Heart right ventricle (tissue), 16 donors: ENCODE results near the gene ZNF683. TPM values are rescaled to one million over a fixed set of nuclear protein-coding genes. Genes with fewer than 3 reads are reported as not detected.

ENCODE experiments used
- ATAC-seq, 8 donors: fragments of 200-7000 bp; cut with Tn5 transposase; one replicate each; pipeline ENCODE4 v1.9.1; 2020; ENCODE audit warnings: mild to moderate bottlenecking in 8 of 8, moderate library complexity in 8 of 8, moderate number of reproducible peaks in 1 of 8
- DNase-seq, 2 donors: peaks; one replicate each; pipeline ENCODE4 v3.0.0-alpha.2; 2020
- H3K27ac ChIP-seq, 10 donors: fragments of 200-600 bp; sonication (generic) in 2 of 10; one replicate each; pipeline versions ENCODE4 v1.5.0 to v1.8.0; 2020 to 2022; ENCODE audit warnings: mild to moderate bottlenecking in 3 of 10
- H3K27me3 ChIP-seq, 7 donors: fragments of 200-600 bp; one replicate each; pipeline ENCODE4 v1.8.0; 2021 to 2022; ENCODE audit warnings: mild to moderate bottlenecking in 2 of 7
- H3K36me3 ChIP-seq, 9 donors: fragments of 200-600 bp; sonication (generic) in 1 of 9; one replicate each; pipeline versions ENCODE4 v1.5.0 to v1.8.0; 2020 to 2022; ENCODE audit warnings: mild to moderate bottlenecking in 2 of 9
- H3K4me1 ChIP-seq, 9 donors: fragments of 200-600 bp; sonication (generic) in 1 of 9; one replicate each; pipeline versions ENCODE4 v1.5.0 to v1.8.0; 2020 to 2022; ENCODE audit warnings: mild to moderate bottlenecking in 4 of 9
- H3K4me3 ChIP-seq, 10 donors: fragments of 200-600 bp; sonication (generic) in 2 of 10; one replicate each; pipeline versions ENCODE4 v1.5.0 to v1.8.0; 2020 to 2022; ENCODE audit warnings: mild to moderate bottlenecking in 7 of 10, moderate library complexity in 2 of 10
- H3K9me3 ChIP-seq, 11 donors: fragments of 200-600 bp in 10 of 11; sonication (generic) in 2 of 11; one replicate each; pipeline versions ENCODE4 v1.5.0 to v1.8.0; 2013 to 2022; ENCODE audit warnings: mild to moderate bottlenecking in 2 of 11, control low read depth in 1 of 11, moderate library complexity in 1 of 11
- WGBS, 2 donors: extraction: QIAGEN DNeasy Blood & Tissue Kit; methylation state at CpG; one replicate each; pipeline ENCODE4 v1.1.7; 2013; ENCODE audit warnings: inconsistent platforms in 1 of 2; 5-methylcytosine and 5-hydroxymethylcytosine counted together
- intact Hi-C, 10 donors: fragments of 100-400 bp; cut with DNase I; formaldehyde crosslinking; loops; one replicate each; pipeline versions ENCODE4 v1.11.1 to v1.14.2; 2022
- polyA plus RNA-seq, 2 donors: library from polyadenylated mRNA; stranded (reverse); fragments of 200-250 nt; gene quantifications; one replicate each; pipeline ENCODE4 v1.2.3, GENCODE V29; 2013
- total RNA-seq, 10 donors: library from RNA; stranded (reverse); fragmentation: NEBNext Ultra II Directional in 3 of 10; extraction: Animal tissue kit (Norgen Biotek cat#: 25700) in 3 of 10; gene quantifications; one replicate each; pipeline versions ENCODE4 v1.2.1 to v1.2.4, GENCODE V29; 2021 to 2023
- TF ChIP-seq, protein P1 (sequence below), 9 donors: fragments of 200-600 bp; sonication (generic) in 2 of 9; IDR thresholded peaks; one replicate each; pipeline versions ENCODE4 v1.5.0 to v1.8.0; 2021 to 2022; ENCODE audit warnings: antibody characterized with exemption in 9 of 9, mild to moderate bottlenecking in 5 of 9, moderate library complexity in 1 of 9
- donor health status: Arrhythmogenic right ventricular cardiomyopathy.
- donor health status: ischemic (EF 13 %, LVEDD 7.1; RV severe dilation, severe dysfunction).
- donor health status: healthy with polysubstance abuse.
- donor health status: DM: no; HTN: yes; CAD: no.
- donor health status: DM: no; HTN: no; CAD: no.
- donor health status: ischemic (EF 25% LVEDD 6.9; RV normal size, moderate dysfunction).
- donor health status: ischemic (EF 25% LVEDD 5.7; RV mildly dilated, moderate dysfunction).
- donor health status: healthy.
- donor health status: DM: yes; HTN: yes; CAD: no.
- donor health status: Ischemic cardiomyopathy.
- donor health status: ischemic (EF 35%, LVEDD 5.7; RV mildly dilated, moderate dysfunction).
- donor health status: nonischemic (EF 11% LVEDD 7.7; RV severe dilation, severe dysfunction).
- donor health status: DM: yes; HTN: yes; CAD: no.
- donor health status: PGD.
- donor health status: ischemic (EF 29% LVEDD 5.4; RV normal size, mild dysfunction).
- donor health status: nonischemic (EF 23%, LVEDD 6.1; RV moderate dilation, normal function).

The ZNF683 gene
- total and polyA plus RNA-seq, 12 donors, result 0.04 to 1.3 (median 0.15) TPM; not detected in 9

DNA sequence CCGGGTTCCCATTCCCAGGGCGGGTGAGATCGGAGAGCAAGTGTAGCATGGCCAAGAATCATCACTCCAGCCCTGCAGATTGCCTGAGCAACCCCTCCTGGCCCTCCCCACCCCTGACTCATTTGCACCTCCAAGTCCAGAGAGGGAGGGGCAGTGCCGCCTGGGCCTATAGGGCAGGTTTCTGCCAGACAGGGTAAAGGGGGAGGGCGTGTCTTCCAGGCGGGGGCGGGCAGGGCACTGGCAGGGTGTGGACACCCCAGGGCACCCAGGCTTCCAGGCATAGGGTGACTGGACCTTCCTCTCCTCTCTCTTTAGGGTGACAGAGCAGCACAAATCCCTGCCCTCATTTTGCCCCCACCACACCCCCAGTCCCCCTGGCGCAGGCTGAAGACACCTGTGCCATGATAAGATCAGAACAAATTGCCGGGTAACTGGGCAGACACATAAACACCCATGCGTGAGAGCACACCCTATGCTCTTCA lies 15.4 kb downstream of the ZNF683 start:
- no peak overlapping the region for H3K4me3 ChIP-seq
- H3K9me3 ChIP-seq, result no peaks in the 10 kb centered on the region
- TF ChIP-seq, protein P1, sequence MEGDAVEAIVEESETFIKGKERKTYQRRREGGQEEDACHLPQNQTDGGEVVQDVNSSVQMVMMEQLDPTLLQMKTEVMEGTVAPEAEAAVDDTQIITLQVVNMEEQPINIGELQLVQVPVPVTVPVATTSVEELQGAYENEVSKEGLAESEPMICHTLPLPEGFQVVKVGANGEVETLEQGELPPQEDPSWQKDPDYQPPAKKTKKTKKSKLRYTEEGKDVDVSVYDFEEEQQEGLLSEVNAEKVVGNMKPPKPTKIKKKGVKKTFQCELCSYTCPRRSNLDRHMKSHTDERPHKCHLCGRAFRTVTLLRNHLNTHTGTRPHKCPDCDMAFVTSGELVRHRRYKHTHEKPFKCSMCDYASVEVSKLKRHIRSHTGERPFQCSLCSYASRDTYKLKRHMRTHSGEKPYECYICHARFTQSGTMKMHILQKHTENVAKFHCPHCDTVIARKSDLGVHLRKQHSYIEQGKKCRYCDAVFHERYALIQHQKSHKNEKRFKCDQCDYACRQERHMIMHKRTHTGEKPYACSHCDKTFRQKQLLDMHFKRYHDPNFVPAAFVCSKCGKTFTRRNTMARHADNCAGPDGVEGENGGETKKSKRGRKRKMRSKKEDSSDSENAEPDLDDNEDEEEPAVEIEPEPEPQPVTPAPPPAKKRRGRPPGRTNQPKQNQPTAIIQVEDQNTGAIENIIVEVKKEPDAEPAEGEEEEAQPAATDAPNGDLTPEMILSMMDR (IDR thresholded peaks at IDR 0.05), result no peak
- no peaks in the 10 kb centered on the region for H3K36me3 ChIP-seq
- DNase-seq (no peak), ATAC-seq (no peak)
- peaks cover 16 to 80% (median 63%) of the 10 kb centered on the region in 7 donors for H3K27me3 ChIP-seq
- H3K27ac ChIP-seq, result no peak overlapping the region
- peaks cover 0 to 13% (median 10%) of the 10 kb centered on the region in 9 donors for H3K4me1 ChIP-seq
- intact Hi-C loops, result no loop called here
- 71 to 75% methylated on average over 10 of the region's 10 CpGs for WGBS, 2 donors

DNA sequence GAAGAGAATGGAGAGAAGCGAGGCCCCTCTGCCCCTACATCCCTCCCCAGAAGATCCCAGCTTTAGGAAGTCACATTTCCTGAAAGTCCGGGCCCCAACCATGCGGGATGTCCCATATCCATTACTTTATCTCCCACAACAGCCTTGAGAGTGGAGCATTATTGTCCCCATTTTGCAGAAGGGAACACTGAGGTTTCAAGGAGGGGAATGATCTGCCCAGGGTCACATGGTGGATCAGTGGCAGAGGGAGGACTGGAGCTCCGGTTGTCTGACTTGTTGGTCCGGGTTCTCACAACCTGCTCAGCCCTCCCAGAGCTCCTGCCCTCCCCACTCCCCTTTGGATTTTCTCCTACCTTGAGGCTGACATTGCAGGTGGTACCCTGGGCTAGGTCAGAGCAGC lies 16.4 kb downstream of the ZNF683 start:
- Histone ChIP-seq H3K27me3 (peaks cover 13 to 70% (median 52%) of the 10 kb centered on the region in 7 donors), H3K27ac (no peak overlapping the region), H3K4me3 (no peak overlapping the region), H3K36me3 (no peaks in the 10 kb centered on the region), H3K9me3 (no peaks in the 10 kb centered on the region), H3K4me1 (peaks cover 0 to 20% (median 10%) of the 10 kb centered on the region in 9 donors)
- ATAC-seq (no peak), DNase-seq (no peak)
- TF ChIP-seq, protein P1 (IDR thresholded peaks at IDR 0.05), result no peak
- intact Hi-C loops, result no loop called here
- WGBS, 2 donors, result 75 to 80% methylated on average over 5 of the region's 5 CpGs

DNA sequence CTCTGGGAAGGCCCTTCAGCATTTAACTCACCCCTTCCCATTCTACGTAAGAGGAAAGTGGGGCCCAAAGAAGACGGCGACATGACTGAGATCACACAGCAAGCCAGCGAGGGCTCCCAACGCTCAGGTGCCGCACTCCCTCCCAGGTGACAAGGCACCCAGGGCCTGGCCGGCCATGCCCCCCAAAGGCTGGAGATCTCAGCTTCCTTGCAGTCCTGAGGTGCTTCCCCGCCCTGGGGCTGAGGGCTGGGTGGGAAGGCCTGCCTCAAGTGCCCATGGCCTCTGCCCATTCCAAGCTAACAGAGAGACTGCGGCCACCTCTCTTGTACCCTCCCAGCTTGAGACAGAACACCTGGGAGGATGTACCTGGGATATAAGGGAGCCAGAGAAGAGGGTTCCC lies 17.6 kb downstream of the ZNF683 start:
- H3K9me3 ChIP-seq, result no peaks in the 10 kb centered on the region
- H3K27ac ChIP-seq, result no peak overlapping the region
- 89 to 91% methylated on average over 9 of the region's 9 CpGs for WGBS, 2 donors
- ATAC-seq, result no peak
- peaks cover 2 to 59% (median 41%) of the 10 kb centered on the region in 7 donors for H3K27me3 ChIP-seq
- intact Hi-C loops, result no loop called here
- H3K4me3 ChIP-seq, result no peak overlapping the region
- no peaks in the 10 kb centered on the region for H3K36me3 ChIP-seq
- no peak for DNase-seq
- H3K4me1 ChIP-seq, result peaks cover 0 to 12% (median 2%) of the 10 kb centered on the region in 9 donors
- TF ChIP-seq, protein P1 (IDR thresholded peaks at IDR 0.05), result no peak

DNA sequence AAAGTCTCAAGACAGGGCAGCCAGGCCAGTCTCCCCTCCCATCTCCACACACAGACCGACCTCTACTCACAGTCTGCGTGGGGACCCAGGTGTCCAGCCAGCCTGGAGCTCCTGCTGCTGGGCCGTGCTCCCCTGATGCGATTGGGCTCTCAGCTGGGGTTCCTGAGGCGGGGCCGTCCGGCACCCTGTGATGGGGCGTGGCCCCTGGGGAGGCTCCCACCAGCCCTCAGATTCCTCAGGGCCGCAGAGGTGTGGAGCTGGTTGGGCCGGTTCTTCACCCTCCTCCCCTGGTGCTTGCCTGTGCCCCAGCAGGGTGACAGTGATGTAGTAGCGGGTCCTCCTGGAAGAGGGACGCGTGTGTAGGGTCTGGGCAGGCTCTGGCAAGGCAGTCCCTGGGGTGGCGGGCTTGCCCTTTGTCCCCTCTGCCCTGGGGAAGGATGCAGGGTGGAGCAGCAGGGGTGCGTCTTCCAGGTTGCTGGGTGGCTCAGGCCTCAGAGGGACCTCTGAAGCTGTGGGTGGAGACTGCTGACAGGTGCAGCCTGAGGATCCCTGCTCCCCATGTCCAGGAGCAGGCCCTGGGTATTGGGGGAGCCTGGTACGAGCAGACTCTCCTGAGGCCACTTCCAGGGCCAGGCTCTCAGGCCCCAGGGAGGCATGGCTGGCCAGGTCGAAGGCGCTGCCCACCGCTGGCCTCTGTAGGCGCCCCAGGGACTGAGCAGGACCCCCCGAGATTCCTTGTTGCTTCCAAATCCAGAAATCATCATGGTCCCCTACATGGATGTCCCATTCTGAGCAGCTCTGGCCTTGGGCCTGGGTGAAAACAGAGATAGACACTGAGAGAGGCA lies 18.4 kb downstream of the ZNF683 start, which contains the start of gene CRYBG2:
Gene CRYBG2, minus strand, starts transcription at position 155 of the 845 bp plus-strand sequence. CDS start 7,473 bp downstream, outside the sequence.
- Histone ChIP-seq H3K4me1 (peaks cover 0 to 10% (median 0%) of the 10 kb centered on the region in 9 donors), H3K4me3 (no peak within 1 kb of the TSS), H3K27me3 (peaks cover 0 to 51% (median 34%) of the 10 kb centered on the region in 7 donors), H3K36me3 (no peaks in the 10 kb centered on the region), H3K9me3 (no peaks in the 10 kb centered on the region), H3K27ac (no peak within 1 kb of the TSS)
- intact Hi-C loops, result no loop called here
- TF ChIP-seq, protein P1 (IDR thresholded peaks at IDR 0.05), result no peak
- ATAC-seq, result peak in 1 of 8 donors; percentile 24
- WGBS, 2 donors, result 85 to 89% methylated on average over 21 of the region's 21 CpGs
- no peak for DNase-seq
